GM13976 (cell line): Measurements from ENCODE around the gene WDFY4.

Experiments
- DNase-seq: peaks from one replicate; pipeline ENCODE4 v3.0.0; 2012; ENCODE audit warnings: low spot score
- CTCF ChIP-seq: IDR thresholded peaks from 2 replicates; pipeline ENCODE4 v1.5.1; 2012; ENCODE audit warnings: borderline replicate concordance, mild to moderate bottlenecking; ENCODE audit not compliant: insufficient read depth; ENCODE audit errors: extremely low read depth, missing control alignments, control extremely low read depth
- in situ Hi-C: fragments of 300-500 bp; cut with MboI; formaldehyde crosslinking; loops from one replicate; pipeline ENCODE4 v1.12.0; 2022; ENCODE audit warnings: low sequenced_read_pairs, mixed read lengths, inconsistent platforms; ENCODE audit not compliant: unreplicated experiment

Gene WDFY4

GRCh38 chr10:48659790-48660189 is 24.9 kb upstream of the WDFY4 start:
- in situ Hi-C loops: loop anchor here (5.0 to 25.0 kb wide), 3 partner anchors 107 to 503 kb away; no protein-coding TSS in a partner anchor
- peak; percentile 26 for TF ChIP-seq CTCF
- no peak for DNase-seq

- in situ Hi-C loops: loop anchor here (25.0 kb wide), 1 partner anchor 501 kb away; no protein-coding TSS in a partner anchor
- no peak for TF ChIP-seq CTCF
- DNase-seq: no peak
Measured at GRCh38 chr10:48661441-48661840, 23.2 kb upstream of the WDFY4 start.

GRCh38 chr10:48667960-48668590 is 16.6 kb upstream of the WDFY4 start:
- in situ Hi-C loops: loop anchor here (25.0 kb wide), 1 partner anchor 494 kb away; no protein-coding TSS in a partner anchor

DNA sequence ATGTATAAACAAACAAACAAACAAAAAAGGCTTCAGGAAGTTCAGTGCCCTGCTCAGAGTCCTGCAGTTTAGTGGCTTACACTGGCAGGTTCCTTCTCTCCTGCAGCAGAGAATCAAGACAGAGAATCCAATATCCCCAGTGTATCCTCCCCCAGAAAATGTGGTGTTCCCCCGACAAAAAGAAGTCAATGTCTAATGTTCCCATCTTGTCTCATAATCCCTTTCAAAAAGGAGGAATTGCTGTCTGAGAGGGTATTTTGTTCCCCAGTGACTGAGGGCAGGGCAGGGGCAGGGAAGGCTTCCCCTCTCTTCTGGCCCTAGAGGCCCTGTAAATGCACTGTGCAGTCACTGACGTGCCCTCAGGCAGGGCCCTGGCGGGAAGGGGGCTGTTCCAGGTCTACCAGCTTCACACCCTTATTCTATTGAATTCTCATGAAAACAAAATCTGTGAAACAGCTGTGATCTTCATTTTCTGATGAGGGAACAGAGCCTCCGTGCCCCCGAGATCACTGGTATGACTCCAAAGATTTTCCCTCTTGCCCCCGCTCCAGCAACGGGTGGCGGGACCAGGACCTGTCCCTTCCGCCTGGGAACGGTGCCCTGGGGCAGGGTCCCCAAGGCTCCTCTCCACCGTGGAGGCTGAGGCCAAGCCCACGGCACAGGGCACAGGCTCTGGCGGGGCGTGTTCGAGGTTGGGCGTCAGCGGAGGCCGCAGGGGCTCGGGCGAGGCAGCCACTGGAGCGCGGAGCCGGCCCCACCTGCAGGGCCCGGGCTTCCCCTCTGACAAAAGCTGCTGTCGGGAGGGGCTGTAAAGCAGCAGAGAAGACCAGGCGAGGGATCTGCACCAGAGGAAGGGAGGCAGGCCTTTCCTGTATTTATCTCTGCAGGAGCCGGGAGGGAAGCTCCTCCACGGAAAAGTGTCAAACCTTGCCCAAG is 13.4 kb upstream of the WDFY4 start:
- in situ Hi-C loops: loop anchor here (25.0 kb wide), 1 partner anchor 491 kb away; no protein-coding TSS in a partner anchor
- no peak for TF ChIP-seq CTCF
- DNase-seq: peak; percentile 86

More at GRCh38 chr10:48667960-48668590, 16.6 kb upstream of the WDFY4 start:
- TF ChIP-seq CTCF: no peak
- DNase-seq: no peak

DNA sequence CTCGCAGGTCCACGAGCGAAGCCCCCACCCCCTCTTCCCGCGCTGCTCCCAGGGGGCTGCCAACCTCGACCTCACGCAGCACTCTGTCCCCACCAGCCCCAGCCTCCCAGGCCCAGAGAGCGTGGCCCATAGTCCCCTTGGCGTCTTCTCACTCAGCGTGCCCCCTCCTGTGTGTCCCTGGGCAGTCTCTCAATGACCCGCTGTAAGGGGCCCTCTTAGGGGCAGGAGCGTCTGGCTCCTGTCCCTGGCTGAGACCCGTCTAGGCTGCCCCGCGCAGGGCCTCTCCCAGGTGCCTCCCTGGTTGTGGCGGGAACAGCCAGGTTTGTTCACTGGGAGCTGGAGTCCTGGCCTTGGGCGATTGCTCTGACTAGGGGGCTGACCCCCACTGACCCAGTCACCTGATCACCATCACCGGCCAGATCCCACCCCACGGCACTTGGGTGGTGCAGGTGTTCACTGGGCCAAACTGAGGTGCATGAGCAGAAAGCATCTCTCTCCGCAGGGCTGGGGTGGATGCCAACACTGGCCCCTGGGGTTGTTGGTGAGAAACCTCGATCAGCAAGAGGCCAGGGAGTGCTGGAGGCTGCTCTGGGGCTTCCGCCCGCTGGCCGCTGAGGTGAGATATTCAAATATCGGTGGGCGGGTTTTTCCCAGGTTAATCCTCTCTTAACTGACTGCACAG is 12.6 kb upstream of the WDFY4 start:
- TF ChIP-seq CTCF: no peak
- peak; percentile 67 for DNase-seq
- in situ Hi-C loops: loop anchor here (25.0 kb wide), 1 partner anchor 490 kb away; no protein-coding TSS in a partner anchor
